HG03196 (cell line): ENCODE measurements around the gene UNC13B.
"Not testable (repeated sequence)": the region's sequence is repeated elsewhere in the genome, so short reads cannot be mapped to it uniquely, and the experiment has no call there.

Experiments
- ATAC-seq: cut with Tn5 transposase; IDR thresholded peaks from one replicate; pipeline ENCODE4 v1.9.1; 2021; ENCODE audit not compliant: unreplicated experiment

UNC13B gene

DNA sequence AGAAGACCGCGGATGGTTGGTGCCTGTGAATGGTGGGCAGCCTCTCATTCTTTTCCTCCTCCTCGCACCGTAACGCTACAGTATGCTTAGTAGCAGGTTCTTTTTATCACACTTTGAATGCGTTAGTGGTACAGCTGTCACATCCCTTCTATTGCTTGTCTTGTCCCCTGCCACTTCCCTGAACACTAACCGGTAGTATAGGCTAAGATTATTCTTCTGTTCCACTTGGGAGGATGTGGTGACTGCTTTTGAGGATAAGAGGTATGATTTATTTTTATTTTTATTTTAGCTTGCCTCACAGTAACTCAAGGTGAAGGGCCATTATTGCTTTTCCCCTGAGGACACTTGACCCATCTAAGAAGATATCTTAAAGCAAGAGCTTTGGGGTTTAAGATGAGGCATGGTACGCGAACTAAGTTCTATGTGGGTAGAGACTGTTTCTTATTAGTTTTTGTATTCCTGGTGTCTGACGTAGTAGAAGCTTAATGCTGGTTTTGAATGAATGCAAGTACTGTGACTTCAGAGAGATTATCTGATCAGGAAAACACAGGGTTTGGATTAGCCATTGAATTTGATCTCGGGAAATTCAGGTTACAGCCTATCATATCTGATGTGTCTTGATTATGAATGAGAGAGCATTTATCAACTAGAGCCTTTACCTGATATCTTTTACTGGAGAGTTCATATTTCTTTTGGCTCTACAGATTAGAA lies 951 bp downstream of the UNC13B start:
- no peak for ATAC-seq

DNA sequence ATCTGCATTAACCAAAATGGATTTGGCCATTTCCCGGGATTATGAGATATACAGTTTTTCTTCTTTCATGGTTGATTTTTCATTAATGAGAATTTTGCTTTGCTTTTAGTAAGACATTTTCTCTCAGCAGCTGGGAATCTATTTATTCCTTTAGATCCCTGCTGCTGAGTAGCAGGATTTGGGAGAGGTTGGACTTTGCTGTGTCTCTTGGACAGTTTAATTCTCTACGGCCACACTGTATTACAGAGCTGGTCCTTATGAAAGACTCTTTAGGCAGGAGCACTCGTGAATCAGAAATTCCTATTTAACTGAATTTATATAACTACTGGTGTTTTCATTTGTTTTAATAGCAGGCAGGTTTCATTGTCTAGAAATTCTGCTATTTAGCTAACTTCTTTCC lies 1.6 kb downstream of the UNC13B start:
- no peak for ATAC-seq

DNA sequence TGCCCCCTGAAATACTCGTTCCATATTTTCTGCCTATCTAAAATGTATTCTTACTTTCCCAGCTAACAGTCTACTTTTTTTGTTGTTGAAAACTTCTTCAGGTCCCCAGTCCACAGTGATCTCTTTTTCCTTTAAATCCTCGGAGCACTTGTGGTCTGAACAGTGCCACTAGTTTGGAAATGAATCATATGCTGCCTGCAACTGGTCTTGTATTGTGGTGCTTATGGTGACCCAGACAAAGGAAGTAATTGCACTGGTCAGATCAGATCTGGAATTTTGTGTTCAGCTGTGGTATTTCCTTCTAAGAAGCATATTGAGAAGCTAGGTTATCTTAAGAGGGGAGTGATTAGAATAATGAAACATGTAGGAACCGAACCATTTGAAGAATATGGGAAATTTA lies 2.9 kb downstream of the UNC13B start:
- ATAC-seq: no peak

DNA sequence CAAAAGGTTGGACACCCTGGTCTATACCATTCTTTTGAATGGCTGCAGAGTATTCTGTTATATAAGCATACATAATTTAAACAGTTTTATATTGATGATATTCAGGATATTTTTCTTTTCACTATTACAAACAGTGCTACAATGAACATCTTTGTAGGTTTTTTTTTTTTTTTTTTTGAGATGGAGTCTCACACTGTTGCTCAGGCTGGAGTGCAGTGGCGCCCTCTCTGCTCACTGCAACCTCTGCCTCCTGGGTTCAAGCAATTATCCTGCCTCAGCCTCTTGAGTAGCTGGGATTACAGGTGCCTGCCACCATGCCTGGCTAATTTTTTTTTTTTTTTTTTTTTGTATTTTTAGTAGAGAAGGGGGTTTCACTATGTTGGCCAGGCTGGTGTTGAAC lies 5.6 kb downstream of the UNC13B start:
- ATAC-seq: not testable (repeated sequence)

DNA sequence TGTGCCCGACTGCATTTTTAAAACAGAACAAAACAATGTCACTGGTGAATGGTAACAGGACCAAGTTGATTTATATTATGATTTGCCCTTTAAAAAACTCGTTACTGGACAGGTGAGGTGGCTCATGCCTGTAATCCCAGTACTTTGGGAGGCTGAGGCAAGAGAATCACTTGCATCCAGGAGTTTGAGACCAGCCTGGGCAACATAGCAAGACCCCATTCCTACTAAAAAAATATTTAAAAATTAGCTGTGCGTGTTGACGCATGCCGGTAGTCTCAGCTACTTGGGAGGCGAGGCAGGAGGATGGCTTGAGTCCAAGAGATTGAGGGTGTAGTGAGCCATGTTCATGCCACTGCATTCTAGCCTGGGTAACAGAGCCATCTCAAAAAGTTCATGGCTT lies 7.2 kb downstream of the UNC13B start:
- ATAC-seq: no peak

DNA sequence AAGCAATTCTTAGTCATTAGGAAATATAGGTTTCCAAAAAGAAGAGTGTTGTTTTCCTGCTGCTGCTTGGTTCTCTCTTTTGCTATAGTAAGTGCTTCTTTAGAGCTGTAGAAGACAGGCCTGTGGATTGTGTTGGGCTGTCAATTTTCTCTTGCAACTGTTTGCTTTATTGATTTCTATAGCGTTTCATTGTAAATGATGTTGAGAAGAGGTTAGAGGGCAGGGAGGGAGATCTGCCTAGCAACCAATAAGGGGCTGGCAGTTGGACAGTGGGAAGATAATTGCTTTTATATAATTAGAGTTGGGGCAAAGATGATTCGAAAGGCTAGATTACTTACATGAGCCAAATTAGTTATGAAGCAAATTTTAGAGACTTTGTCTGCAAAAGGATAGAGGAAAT lies 11.1 kb downstream of the UNC13B start:
- no peak for ATAC-seq

DNA sequence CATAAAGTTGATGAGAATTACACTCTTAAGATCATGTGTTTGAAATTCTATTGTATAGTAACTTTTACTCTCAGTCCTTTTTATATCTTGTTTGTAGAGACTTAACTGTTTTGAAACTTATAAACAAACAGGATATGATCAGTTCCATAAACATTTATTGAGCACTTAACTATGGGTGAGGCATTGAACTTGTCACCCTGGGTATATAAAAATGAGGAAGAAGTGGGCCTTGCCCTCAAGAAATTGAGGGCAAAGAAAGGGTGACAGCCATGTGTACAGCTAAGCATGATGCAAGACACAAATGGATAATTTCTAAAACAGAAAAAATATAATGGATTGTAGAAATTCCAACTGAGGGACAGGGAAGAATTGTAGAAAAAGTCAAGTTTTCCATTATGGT lies 15.7 kb downstream of the UNC13B start:
- no peak for ATAC-seq

DNA sequence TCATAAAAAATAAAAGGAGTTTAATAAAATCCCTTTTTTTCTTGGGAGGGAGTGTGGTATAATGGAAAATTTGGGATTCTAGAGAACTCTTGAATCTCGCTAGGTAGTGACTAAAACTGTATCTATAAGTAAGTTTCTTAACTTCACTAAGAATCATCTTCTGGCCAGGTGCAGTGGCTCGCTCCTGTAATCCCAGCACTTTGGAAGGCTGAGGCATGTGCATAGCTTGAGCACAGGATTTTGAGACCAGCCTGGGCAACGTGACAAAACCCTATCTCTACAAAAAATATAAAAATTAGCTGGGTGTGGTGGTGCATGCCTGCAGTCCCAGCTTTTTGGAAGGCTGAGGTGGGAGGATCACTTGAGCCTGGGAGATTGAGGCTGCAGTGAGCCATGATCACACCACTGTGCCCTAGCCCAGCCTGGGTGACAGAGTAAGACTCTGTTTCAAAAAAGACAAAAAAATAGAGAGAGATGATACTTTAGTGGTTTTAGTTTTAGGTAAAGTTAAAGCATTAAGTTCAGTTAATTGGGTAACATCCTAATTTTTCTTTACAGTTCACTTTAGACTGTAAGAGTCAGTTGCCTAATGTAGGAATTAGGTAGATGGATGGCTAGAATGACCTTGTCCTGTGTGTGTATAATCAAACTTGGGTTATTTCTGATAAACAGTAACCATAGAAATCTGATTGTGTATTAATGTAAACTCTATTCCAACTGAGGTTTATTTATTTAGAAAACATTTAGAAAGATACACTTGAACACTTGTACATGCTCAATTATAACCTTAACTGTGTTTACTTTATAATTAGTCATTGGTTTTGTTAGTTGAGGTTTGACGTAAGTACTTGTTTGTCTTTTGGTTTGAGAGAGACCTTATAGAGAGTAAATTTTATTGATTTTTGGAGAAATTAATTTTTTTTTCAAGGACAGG lies 17.8 kb downstream of the UNC13B start:
- no peak for ATAC-seq

DNA sequence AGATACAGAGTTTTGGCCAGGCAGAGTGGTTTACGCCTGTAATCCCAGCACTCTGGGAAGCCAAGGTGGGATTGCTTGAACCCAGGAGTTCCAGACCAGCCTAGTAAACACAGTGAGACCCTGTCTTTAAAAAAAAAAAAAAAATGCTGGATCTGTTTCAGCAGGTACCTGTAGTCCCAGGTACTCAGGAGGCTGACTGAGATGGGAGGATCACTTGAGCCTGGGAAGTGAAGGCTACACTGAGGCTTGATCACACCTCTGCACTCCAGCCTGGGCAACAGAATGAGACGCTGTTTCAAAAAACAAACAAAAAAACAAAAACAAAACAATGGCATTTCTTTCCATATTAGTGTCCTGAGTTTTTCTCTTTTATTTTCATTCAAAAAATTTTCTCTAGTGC lies 19.0 kb downstream of the UNC13B start:
- ATAC-seq: no peak

DNA sequence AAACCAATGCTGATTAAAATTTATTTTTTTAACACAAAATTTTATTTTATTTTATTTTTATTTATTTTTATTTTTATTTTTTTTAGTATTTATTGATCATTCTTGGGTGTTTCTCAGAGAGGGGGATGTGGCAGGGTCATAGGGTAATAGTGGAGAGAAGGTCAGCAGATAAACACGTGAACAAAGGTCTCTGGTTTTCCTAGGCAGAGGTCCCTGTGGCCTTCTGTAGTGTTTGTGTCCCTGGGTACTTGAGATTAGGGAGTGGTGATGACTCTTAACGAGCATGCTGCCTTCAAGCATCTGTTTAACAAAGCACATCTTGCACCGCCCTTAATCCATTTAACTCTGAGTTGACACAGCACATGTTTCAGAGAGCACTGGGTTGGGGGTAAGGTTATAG lies 20.6 kb downstream of the UNC13B start:
- ATAC-seq: not testable (repeated sequence)

DNA sequence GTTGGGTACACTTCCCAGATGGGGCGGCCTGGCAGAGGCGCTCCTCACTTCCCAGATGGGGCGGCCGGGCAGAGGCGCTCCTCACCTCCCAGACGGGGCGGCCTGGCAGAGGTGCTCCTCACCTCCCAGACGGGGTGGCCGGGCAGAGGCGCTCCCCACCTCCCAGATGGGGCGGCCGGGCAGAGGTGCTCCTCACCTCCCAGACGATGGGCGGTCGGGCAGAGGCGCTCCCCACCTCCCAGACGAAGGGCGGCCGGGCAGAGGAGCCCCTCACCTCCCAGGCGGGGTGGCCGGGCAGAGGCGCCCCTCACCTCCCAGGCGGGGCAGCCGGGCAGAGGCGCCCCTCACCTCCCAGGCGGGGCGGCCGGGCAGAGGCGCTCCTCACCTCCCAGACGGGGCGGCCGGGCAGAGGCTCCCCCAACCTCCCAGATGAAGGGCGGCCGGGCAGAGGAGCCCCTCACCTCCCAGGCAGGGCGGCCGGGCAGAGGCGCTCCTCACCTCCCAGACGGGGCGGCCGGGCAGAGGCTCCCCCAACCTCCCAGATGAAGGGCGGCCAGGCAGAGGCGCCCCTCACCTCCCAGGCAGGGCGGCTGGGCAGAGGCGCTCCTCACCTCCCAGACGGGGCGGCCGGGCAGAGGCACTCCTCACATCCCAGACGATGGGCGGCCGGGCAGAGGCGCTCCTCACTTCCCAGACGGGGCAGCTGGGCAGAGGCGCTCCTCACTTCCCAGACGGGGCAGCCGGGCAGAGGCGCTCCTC lies 21.4 kb downstream of the UNC13B start:
- not testable (repeated sequence) for ATAC-seq

DNA sequence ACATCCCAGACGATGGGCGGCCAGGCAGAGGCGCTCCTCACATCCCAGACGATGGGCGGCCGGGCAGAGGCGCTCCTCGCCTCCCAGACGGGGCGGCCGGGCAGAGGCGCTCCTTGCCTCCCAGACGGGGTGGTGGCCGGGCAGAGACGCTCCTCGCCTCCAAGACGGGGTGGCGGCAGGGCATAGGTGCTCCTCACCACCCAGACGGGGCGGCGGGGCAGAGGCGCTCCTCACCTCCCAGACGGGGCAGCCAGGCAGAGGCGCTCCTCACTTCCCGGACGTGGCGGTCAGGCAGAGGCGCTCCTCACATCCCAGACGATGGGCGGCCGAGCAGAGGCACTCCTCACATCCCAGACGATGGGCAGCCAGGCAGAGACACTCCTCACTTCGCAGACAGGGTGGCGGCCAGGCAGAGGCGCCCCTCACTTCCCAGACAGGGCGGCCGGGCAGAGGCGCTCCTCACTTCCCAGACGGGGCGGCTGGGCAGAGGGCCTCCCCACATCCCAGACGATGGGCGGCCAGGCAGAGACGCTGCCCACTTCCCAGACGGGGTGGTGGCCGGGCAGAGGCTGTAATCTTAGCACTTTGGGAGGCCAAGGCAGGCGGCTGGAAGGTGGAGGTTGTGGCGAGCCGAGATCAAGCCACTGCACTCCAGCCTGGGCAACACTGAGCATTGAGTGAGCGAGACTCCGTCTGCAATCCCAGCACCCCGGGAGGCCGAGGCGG lies 22.1 kb downstream of the UNC13B start:
- ATAC-seq: not testable (repeated sequence)

DNA sequence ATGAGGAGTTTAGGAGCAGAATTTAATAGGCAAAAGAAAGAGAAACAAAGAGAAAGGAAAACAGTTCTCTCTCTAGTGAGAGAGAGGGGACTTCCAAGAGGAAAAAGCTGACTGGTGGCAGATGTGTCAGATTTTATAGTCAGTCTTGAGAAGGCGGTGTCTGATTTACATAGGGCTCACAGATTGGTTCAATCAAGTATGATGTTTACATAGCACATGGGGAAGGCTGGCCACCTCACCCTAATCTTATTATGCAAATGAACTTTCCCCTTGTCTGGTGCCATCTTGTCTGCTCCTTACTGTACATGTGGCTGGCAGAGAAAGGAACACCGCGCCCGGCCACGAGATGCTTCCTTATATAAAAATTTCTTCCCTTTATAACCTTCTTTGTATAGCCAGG lies 24.7 kb downstream of the UNC13B start:
- ATAC-seq: no peak

DNA sequence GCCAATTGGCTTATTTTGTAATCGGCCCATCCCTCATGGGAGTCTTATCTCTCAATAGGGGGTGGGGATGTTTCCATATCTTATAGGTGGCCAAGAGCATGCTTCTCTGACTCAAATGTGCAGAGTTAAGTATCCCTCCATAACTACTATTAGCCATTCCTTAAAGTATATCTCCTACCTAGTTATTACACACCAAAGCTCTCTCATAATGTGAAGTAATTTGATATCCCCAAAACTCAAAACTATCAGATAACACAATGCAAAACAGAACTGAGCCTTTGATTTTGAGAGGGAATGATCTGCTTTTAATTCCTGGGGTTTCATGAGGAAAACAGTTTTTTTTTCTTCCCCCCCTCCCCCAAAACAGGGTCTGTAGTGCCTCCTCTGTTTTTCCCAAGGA lies 28.4 kb downstream of the UNC13B start:
- no peak for ATAC-seq

DNA sequence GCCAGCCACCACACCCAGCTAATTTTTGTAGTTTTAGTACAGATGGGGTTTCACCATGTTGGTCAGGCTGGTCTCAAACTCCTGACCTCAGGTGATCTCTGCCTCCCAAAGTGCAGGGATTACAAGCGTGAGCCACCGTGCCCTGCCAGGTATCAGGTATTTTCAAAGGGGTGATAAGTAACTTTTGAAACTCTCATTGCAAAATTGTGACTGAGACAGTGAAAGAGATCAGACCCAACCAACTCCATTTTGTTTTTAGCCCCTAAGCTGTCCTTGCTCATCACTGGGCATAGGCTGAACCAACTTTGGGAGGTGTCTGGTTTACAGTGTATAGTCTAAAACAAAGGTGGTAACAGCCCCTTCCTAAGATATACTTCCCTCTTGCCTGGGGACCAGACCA lies 29.3 kb downstream of the UNC13B start:
- ATAC-seq: no peak

DNA sequence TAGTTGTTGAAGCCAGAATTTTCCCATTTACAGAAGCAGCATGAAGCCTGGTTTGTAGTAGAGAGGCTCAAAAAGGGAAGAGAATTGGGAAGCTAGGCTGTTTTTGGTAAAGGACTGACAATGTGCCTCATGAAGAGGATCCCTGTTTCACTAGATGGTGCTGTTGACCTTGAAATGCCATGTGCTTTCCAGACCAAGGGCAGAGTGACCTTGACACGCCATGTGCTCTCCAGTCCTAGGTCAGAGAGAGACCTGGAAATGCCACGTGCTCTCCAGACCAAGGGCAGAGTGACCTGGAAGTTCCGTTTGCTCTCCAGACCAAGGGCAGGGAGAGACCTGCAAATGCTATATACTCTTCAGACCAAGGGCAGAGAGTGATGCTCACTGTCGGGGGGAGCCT lies 32.0 kb downstream of the UNC13B start:
- ATAC-seq: no peak

DNA sequence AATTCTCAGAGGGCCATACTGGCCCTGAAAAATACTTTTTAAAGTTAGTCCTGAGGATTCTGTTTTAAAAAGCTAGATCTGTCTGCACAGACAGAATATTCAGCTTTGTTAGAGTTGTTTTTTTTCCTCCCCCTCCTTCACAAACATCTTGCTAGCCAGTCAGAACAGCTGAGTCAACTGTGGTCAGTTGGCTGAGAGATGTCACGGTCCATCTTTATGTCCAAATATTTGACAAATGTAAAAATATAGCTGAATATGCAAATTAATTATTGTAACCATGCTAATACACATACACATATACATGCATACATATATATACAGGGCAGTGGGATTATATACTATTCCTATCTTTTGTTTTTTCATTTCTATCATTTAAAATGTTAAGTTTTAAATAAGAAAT lies 33.9 kb downstream of the UNC13B start:
- no peak for ATAC-seq

DNA sequence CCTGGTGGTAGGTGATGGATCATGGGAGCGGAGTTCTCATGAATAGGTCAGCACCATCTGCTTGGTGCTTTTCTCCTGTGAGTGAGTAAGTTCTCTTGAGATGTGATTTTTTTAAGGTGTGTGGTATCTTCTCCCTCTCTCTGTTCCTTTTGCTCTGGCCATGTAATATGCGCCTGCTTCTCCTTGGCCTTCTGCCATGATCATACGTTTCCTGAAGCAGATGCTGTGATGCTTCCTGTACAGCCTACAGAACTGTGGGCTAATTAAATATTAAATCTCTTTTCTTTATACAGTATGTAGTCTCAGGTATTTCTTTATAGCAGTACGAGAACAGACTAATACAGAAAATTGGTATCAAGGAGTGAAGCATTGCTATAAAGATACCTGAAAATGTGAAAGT lies 36.4 kb downstream of the UNC13B start:
- ATAC-seq: no peak

DNA sequence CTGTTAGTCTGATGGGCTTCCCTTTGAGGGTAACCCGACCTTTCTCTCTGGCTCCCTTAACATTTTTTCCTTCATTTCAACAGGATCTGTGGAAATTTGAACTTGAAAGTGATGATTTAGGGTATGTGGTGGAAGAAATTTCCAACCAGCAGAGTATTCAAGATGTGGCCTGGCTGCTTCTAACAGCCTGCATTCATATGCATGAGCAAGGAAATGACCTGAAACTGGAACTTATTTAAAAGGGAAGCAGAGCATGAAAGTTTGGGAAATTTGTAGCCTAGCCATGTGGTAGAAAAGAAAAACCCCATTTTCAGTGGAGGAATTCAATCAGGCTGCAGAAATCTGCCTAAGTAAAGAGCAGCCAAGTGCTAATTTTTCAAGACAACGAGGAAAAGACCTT lies 41.7 kb downstream of the UNC13B start:
- no peak for ATAC-seq

DNA sequence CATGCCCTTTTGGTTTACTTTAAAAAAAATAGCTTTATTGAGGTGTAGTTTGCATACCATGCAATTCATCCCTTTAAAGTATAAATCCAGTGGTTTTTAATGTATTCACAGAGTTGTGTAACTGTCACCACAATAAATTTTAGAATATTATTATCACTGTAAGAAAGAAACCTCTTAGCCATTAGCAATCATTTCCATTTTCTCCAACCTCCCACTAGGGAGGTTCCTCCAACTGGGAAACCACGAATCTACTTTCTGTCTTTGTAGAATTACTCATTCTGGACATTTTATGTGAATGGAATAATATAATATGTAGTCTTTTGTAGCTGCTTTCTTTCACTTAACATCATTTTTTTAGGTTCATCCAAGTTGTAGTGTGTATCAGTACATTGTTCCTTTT lies 43.5 kb downstream of the UNC13B start:
- no peak for ATAC-seq

DNA sequence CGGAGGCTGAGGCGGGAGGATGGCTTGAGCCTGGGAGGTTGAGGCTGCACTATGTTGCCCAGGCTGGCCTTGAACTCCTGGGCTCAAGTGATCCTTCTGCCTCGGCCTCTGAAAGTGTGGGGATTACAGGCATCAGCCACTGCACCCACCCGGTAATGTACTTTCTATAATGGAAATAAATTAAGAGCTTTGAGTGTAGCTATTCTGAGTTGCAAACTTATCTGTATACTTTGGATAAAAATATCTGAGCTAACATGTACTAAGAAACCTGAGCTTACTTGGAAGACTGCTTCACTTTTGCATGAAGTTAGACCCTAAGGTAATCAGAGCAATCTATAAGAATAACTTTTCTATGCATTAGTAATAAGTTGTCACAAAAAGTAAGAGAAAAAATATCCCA lies 50.0 kb downstream of the UNC13B start:
- ATAC-seq: no peak
